Suprapubic skin (tissue), 4 donors: ENCODE measurements around the gene FTSJ3.
A peak's percentile ranks its signal among the peaks of the same experiment; 100 is the strongest.

Source experiments
- CTCF ChIP-seq, 2 donors: fragments of 200-600 bp in 1 of 2; fragments of 450-650 bp in 1 of 2; sonication (generic) in 1 of 2; IDR thresholded peaks; one replicate each; pipeline ENCODE4 v1.5.1; 2016 to 2019; ENCODE audit warnings: antibody characterized with exemption in 2 of 2, mild to moderate bottlenecking in 1 of 2, moderate library complexity in 1 of 2
- EP300 ChIP-seq: sonication (generic); formaldehyde crosslinking; IDR thresholded peaks from one replicate; pipeline ENCODE4 v1.6.1; 2017; ENCODE audit warnings: antibody characterized with exemption
- POLR2A ChIP-seq, 2 donors: fragments of 450-650 bp; IDR thresholded peaks; one replicate each; pipeline ENCODE4 v1.6.1; 2017; ENCODE audit warnings: antibody characterized with exemption in 2 of 2, mild to moderate bottlenecking in 2 of 2, moderate library complexity in 2 of 2
- POLR2AphosphoS5 ChIP-seq, 3 donors: sonication (generic); formaldehyde crosslinking; IDR thresholded peaks; one replicate each; pipeline ENCODE4 v1.6.1; 2017; ENCODE audit warnings: antibody characterized with exemption in 3 of 3

GRCh38 chr17:63827002-63827800 lies at the start of gene FTSJ3, which contains the start of gene PSMC5:
- TF ChIP-seq CTCF (IDR thresholded peaks at IDR 0.05) (peak in 1 of 2 donors; percentile 38), POLR2A (IDR thresholded peaks at IDR 0.05) (peak in 1 of 2 donors; percentile 65), POLR2AphosphoS5 (IDR thresholded peaks at IDR 0.05) (peak in 2 of 3 donors; percentile 35 to 97), EP300 (no peak)
